ENCODE data around the gene SNRNP70.

DNA sequence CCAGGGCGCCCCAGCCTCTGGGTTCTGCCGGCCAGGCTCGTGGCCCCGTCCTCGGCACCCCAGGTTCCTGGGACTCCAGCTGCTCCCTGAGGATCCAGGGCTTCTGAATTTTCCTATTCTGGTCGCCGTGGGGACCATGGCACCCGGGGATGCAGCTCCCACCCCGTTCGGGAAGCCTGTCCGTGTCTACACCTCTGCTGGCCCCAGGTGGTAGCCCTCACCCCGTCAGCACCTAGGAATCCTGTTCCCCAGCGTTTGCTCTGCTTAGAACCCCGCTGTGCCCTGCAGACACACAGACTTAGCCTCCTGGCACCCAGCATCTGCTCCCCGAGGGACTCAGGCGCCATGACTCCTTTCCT lies 35.1 kb downstream of the SNRNP70 start:
- TF ChIP-seq RBFOX2 (IDR thresholded peaks at IDR 0.05; ENCODE audit: low read depth, low read length) (no peak), ZSCAN20 (CRISPR knock-in tag; IDR thresholded peaks at IDR 0.05; ENCODE audit: borderline replicate concordance) (no peak), BHLHE40 (IDR thresholded peaks at IDR 0.05; ENCODE audit: low read length) (no peak), DNMT3B (CRISPR knock-in tag; conservative IDR thresholded peaks at IDR 0.05) (no peak), SUZ12 (IDR thresholded peaks at IDR 0.05; ENCODE audit: low read depth, low read length) (no peak), HNRNPUL1 (IDR thresholded peaks at IDR 0.05; ENCODE audit: low read depth, low read length) (no peak), FOSL1 (CRISPR knock-in tag; IDR thresholded peaks at IDR 0.05; ENCODE audit: borderline replicate concordance) (no peak), ZNF331 (CRISPR knock-in tag; IDR thresholded peaks at IDR 0.05) (no peak)
